NK-92 (cell line): Measurements from ENCODE around the gene RNF34.

Source experiments
- DNase-seq: peaks from one replicate; lab custom pipeline; 2025; ENCODE audit not compliant: unreplicated experiment; lab: John Stamatoyannopoulos, UW

Gene RNF34

DNA sequence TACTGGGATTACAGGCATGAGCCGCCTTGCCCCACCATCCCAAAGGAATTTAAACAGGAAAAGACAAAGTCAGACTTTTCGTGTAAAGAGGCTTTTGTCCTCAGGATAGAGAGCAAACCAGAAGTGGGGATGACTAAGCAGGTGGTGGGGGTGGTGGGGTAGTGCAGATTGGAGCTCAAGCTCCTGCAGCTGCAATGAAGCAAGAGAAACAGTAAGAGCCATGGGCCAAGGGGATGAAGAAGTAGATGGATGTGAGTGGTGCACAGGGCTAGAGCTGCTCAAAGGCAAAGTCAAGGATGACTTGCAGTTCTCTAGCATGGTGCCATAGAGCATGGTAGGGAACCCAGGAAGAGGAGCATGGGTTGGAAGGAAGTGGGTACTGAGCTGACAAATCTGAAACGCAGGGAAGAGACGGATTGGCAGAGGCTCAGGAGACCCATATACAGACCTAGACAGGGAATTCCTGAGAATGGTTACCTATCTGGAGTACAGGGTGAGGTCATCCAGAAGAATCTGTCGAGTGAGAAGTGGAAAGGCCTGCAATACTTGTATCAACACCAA, 11.4 kb upstream of the RNF34 start:
- no peak for DNase-seq

DNA sequence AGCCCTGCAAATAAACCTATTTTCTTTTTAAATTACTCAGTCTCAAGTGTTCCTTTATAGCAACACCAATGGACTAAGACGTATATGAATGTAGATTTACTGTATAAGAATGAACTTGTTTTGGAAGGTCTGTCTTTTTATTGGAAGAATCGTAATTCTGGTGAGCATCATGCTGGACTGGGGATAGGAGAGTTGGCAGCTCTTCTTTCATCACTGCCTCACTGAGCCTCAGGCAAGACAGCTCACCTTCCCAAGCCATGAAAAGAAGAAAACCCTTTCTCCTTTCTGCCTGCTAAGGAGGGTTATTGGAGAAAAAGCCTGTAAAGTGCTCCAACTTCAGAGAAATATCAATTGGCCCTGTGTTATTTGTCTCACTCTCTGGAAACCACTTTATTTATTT, 9.1 kb upstream of the RNF34 start:
- no peak for DNase-seq

DNA sequence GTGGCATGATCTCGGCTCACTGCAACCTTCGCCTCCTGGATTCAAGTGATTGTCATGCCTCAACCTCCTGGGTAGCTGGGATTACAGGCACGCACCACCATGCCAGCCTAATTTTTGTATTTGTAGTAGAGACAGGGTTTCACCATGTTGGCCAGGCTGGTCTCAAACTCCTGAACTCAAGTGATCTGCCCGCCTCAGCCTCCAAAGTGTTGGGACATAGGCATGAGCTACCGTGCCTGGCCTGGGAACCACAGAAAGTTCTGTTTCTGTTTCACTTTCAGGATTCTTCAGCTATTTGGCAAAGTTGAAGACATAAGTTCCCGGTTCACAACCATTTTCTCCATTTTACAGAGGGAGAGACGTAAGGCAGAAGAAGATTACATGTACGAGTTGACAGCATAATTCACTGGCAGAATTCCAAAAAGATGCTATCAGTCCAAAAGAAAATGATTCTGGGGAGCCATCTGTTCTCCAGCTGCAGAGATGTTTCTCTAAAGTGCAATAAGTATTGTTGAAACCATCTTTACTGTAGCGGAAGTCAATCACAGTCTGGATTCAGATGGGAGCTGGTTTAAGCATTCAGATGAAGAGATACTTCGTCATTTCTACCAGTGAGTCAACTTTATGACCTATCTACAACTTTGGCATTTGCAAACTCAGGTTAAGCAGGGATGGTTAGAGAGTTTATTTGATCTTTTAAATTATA, 8.1 kb upstream of the RNF34 start:
- no peak for DNase-seq

DNA sequence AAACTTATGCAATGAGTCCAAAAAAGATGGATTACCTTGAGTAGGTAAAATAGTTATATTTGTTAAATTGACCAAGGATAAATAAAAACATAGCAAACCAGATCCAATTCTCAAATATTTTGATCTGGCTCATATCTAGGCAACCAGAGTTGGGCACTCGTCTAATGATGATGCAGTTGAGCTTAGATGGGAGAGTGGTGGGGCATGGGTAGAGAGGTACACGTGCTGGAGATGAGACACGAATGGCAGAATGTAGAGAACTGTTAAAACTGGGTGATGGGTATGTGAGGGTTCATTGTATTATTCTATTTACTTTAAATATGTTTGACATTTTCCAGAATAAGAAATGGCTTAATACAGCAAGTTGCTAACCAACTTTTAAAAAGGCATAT, 7.6 kb upstream of the RNF34 start:
- DNase-seq: no peak

DNA sequence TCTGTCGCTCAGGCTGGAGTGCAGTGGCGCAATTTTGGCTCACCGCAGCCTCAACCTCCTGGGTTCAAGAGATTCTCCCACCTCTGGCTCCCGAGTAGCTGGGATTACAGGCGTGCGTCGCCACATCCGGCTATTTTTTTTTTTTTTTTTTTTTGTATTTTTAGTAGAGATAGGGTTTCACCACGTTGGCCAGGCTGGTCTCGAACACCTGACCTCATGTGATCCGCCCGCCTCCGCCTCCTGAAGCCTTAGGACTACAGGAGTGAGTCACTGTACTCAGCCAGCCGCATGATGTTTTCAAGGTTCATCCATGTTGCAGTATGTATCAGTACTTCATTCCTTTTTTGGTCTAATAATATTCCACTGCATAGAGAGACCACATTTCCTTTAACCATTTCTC, 2.4 kb upstream of the RNF34 start:
- no peak for DNase-seq

DNA sequence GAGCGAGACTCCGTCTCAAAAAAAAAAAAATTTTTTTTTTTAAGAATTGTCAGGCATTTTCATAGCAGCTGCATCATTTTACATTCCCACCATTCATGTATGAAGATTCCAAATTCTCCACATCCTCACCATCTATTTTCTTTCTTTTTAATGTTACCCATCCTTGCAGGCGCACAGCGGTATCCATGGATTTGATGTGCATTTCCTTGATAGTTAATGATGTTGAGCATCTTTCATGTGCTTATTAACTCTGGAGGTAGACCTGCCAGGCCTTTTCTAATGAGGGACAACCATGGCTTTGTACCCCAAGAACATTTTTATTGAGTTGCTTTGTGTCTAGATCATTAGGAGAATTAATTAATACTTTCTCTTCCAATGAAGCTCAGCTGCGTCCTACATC, 1.6 kb upstream of the RNF34 start:
- DNase-seq: no peak

DNA sequence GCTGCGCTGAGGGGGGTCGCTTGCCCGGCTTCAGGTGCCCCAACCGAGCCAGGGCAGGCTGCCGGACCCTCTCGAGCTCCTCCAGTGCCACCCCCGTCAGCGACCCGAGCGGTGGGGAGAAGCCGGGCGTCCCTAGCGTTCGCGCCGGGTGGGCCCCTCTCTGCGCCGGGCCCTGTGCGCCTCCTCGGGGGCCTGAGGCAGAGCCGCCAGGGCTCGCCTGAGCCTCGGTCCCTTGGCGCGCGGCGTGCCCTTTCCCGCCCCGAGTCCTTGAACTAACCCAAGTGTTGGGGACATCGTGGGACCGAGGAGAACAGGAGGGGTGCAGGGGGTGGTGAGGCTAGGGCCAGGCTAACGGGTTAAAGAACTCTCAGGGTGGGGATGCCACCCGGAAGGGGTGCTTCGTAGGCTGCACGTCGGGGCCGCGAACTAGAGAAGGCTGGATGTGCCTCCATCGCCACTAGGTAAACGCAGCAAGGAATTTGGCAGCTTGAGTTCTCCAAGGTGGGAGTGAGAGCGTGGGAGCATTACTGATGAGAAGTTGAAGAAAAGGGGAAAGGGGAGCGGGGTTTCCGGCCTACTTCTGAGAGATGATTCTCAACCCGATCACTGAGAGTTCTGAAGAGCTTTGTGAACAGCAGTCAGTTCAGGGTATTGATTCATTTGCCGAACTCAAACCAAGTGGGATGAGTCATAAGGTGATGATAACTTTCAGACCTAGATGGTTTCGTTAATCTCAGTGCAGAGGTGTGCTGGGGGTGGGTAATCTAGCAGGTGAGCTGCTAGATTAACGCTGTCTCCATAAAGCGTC, 618 bp downstream of the RNF34 start:
- no peak for DNase-seq

DNA sequence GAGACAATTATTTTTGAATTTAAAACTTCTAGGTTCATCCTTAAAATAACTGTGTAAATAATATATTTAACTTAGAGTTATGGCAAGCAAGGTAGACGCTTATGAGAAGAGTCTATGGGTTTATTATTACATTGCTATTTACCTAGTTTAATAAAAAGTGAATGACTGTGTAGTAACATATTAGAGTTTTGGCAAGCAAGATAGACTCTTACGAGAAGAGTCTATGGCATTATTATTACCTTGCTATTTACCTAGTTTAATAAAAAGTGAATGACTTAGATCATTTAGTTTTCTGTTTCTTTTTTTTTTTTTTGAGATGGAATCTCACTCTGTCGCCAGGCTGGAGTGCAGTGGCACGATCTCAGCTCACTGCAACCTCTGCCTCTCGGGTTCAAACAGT, 3.8 kb downstream of the RNF34 start:
- no peak for DNase-seq

DNA sequence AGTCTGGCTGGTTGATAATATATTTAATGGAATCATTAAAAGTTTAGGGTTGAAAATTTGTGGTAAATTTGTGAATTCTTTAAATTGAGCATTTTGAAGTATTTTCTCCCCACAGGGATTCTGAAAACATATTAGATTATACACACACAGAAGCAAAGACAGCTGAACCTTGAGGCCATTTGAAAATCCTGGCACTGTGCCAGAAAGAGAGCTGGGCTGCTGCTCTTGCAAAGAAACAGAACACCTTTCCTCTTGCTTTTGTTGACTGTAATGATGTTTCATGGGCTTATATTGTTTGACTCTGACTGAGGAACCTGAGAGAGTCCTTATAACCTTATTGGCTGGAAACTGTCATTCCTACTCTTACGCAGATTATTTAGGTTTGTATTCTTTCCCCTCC, 4.8 kb downstream of the RNF34 start:
- no peak for DNase-seq

DNA sequence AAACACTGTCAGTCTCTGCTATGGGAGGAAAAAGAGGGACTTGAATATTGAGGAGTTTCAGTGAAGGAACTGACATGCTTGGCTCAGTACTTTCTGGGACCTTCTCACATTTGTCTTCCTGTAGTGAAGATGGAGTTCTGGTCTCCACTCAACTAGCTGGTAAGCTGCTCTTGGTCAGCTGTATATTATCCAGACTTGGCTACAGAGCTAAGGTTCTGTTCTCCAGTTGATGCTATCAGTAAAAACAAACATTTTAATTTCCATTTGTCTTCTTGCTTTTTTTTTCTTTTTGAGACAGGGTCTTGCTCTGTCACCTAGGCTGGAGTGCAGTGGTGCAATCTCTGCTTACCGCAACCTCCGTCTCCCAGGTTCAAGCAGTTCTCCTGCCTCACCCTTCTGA, 5.3 kb downstream of the RNF34 start:
- DNase-seq: no peak

DNA sequence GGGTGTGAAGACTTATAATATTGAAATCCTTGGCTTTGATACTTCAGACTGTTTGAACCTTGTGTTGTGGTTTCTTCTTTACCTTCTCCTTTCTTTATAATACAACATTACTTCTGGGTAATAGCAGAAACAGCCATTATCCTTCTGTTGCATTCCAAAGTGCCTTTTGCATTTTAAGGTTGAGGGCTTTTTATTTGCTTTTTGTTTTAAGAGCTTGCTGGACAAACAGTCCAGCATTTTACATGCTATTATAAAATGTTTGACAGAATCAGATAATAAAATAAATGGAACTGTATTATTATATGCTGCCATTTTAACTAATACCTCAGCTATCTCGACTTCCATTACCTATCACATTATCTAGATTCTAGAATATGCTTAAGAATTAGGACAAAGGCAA, 14.0 kb downstream of the RNF34 start:
- no peak for DNase-seq

DNA sequence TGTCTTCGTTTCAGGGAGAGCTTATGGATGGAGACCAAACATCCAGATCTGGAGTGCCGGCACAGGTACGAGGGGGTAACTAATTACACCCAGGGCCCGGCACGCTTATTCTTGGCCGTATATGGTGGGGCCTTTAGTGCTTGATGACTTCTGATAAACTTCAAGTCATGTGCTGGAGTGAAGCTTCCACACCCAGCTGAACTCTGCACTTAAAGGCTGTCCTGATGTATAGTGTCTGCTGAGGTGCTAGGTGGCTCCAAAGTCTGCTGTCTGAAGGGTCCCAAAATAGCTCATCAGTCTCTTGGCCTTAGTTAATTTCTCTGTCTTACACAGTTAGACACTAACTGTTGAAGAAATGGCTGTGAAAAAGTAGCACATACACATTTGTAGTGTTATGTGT, 17.9 kb downstream of the RNF34 start:
- DNase-seq: no peak

DNA sequence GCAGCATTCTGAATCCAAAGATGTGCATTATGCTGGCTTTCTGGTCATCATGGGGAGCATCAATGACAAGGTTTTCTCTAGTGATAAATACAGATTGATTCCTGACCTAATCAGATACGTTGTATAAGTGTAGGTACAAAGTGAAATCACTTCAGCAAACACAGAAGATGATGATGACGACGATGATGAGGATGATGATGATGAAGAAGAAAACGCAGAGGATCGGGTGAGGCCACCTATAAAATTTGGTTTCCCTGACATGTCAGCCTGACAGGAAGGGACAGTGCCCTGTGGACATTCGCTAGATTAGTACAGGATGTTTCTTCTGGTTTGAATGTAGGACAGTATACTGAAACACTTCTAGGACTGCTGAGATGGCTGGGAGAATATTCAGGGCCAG, 20.2 kb downstream of the RNF34 start:
- DNase-seq: no peak

DNA sequence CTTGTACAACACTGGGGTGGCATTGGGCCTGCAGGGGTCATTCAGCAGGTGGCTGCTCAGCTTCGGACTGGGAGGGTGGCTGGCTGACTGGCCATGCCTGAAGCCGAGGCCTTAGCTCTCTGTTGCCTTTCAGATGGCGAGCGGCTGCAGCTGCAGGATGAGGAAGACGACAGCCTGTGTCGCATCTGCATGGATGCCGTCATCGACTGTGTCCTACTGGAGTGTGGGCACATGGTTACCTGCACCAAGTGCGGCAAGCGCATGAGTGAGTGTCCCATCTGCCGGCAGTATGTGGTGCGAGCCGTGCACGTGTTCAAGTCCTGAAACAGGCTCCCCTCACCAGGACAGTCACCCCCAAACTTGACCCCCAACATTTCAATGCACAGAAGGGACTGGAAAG, 23.3 kb downstream of the RNF34 start:
- no peak for DNase-seq

DNA sequence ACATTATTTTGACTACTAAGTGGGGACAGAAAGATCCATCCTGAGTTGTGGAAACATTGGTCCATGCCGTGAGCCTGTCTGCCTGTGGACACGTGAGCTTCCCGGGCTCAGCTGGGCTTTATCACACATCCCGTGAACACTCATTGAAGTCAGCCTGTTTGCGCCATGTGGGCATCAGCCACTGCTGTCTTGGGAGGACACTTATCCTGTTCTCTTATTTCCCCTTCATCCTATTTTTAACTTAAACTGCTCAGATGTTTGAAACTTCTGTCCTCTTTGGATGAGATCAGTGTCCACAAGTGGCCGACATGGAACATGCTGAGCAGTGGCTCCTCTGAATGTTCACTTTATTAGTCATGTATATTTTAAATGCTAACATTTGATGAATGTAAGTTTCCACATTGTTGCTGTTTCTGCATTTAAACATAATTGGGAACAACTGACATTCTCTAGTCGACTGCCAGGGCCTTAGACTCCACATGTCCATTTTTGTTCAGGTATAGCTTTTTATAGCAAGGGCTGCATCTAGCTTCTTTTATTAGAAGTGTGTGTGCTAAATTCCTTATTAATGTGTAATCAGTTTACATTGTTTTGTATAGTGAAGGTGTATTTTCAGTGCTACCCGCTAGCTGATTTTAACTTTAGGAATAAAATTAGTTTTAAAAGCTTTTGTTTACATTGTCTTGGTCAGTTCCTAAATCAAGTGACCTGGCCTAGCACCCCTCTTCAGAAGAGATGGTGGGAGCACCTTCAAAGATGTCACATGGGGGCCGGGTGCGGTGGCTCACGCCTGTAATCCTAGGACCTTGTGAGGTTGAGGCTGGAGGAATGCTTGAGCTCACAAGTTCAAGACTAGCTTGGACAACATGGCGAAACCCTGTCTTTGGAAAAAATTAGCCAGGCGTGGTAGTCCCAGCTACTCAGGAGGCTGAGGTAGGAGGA, 24.0 kb downstream of the RNF34 start:
- no peak for DNase-seq

DNA sequence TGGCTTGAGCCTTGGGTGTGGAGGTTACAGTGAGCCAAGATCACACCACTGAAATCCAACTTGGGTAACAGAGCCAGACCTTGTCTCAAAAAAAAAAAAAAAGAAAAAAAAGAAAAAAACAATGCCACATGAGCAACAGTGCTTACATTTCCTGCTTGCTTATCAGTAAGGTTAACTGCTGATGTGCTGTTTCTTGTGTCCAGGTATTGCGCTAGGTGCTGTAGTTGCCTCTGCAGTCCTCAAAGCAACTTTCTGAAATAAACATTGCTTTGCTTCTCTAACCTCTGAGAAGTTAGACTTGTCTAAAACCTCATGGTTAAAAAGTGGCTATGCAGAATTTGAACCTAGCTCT, 24.7 kb downstream of the RNF34 start:
- no peak for DNase-seq

DNA sequence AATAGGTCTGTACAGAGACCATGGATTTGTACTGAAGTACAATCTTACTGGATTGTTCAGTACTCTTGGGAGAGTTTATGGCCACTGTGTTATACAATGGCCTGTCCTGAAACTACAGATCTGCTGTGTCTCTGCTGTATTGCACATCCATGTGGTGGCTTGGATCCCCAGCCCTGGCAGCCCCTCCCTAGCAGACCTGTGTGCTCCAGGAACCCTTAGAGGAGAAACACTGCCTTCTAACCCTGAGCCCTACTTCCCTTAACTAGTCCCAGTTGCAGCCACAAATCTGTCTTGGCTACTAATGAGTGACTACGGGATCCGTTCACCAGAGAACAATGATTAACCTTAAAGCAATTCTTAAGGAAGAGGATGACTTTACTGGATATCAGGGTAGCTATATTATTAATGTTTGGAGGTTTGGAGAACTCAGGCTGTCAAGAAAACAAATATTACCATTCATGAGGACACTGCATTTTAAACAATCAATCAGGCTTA, 27.7 kb downstream of the RNF34 start:
- no peak for DNase-seq

DNA sequence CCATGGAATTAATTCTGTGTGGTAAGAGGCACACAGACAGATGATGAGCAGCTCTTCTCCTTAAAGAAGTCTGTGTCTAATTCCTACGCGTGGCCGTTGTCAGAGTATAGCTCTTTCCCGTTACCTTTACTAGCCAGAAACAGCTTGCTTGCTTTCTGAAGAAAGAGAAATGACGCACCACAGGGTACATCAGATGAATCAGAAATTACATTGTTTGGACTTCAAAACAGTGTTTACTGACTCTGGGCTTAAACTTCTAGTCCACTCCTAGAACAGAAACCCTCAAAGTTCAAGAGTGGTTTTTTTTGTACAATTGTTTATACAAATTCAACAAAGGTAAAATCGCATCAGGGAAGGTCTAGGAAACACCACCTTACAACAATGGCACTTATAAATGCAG, 29.0 kb downstream of the RNF34 start:
- DNase-seq: no peak

DNA sequence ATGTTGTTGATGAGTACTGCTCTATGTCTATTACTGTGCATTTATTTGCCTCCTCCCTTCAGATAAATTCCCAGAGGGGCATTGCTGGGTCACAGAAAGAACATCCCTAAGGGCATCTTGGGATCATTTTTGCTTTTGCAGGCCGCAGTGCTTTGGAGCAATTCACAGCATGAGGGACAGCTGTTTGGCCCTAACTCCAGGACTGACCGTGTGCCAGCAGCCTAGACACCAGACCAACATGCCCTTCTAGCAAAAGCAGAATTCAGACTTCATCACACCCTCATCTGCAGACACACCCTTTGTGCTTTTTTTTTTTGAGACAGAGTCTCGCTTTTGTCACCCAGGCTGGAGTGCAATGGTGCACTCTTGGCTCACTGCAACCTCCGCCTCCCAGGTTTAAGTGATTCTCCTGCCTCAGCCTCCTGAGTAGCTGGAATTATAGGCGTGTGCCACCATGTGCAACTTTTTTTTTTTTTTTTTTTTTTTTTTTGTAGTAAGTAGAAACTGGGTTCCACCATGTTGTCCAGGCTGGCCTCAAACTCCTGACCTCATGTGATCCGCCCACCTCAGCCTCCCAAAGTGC, 31.0 kb downstream of the RNF34 start:
- DNase-seq: no peak

DNA sequence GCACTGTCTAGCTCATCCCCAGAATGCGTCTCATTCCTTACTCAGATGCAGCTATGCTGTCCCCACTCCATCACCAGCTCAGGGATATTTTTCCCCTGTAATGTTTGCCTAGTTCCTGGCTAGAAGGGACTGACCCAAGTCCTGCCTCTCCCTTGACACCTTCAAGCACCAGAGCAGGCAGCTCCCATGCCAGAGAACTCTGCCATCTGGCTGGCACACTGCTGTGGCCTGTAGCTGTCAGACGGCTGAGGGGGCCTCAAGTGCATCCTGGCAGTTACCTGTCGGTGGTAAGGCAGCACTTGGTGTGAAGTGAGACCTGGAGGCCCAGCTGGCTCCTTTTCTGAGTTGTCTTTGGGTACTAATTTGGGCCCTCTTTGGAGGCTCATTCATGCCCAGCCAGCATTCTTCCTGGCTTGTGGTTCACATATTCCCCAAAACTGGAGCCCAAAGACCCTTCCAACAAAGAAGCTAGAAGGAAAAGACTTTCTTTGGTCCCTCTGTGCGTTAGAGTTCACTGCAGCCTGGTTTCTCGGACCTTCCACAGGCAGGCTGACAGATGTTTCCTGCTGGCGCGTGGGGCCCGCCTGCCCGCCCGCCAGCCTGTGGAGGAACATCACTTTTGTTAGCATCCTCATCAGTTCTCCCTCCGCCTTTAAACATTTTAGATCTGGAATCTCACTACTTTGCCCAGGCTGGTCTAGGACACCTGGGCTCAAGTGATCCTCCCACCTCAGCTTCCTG, 33.0 kb downstream of the RNF34 start:
- DNase-seq: no peak
